Left lung (tissue), 10 donors: ENCODE measurements around the gene ZNG1A. TPM values are rescaled to one million over a fixed set of nuclear protein-coding genes. Genes with fewer than 3 reads are reported as not detected.
"Not testable (repeated sequence)": the region's sequence is repeated elsewhere in the genome, so short reads cannot be mapped to it uniquely, and the experiment has no call there.

Source experiments
- ATAC-seq: fragments of 200-7000 bp; cut with Tn5 transposase; one replicate; pipeline ENCODE4 v1.9.1; 2020; ENCODE audit warnings: moderate library complexity
- DNase-seq, 4 donors: peaks; one replicate each; pipeline ENCODE4 v3.0.0-alpha.2; 2013 to 2020
- H3K27ac ChIP-seq, 2 donors: fragments of 200-600 bp; sonication (generic) in 1 of 2; one replicate each; pipeline versions ENCODE4 v1.5.0 to v1.8.0; 2020 to 2021
- H3K27me3 ChIP-seq, 2 donors: fragments of 200-600 bp; sonication (generic) in 1 of 2; one replicate each; pipeline versions ENCODE4 v1.5.0 to v1.8.0; 2020 to 2021
- H3K36me3 ChIP-seq, 2 donors: fragments of 200-600 bp; sonication (generic) in 1 of 2; one replicate each; pipeline versions ENCODE4 v1.5.0 to v1.8.0; 2020 to 2021
- H3K4me1 ChIP-seq, 2 donors: fragments of 200-600 bp; one replicate each; pipeline ENCODE4 v1.8.0; 2021
- H3K4me3 ChIP-seq, 2 donors: fragments of 200-600 bp; sonication (generic) in 1 of 2; one replicate each; pipeline versions ENCODE4 v1.5.0 to v1.8.0; 2020 to 2021; ENCODE audit warnings: mild to moderate bottlenecking in 1 of 2
- H3K9me3 ChIP-seq, 2 donors: fragments of 200-600 bp; sonication (generic) in 1 of 2; one replicate each; pipeline versions ENCODE4 v1.5.0 to v1.8.0; 2020 to 2021
- CTCF ChIP-seq, 2 donors: fragments of 200-600 bp; sonication (generic) in 1 of 2; IDR thresholded peaks; one replicate each; pipeline versions ENCODE4 v1.5.0 to v1.8.0; 2021; ENCODE audit warnings: antibody characterized with exemption in 2 of 2
- intact Hi-C, 2 donors: fragments of 100-400 bp; cut with DNase I; formaldehyde crosslinking; loops; one replicate each; pipeline versions ENCODE4 v1.11.2 to v1.14.2; 2022
- polyA plus RNA-seq, 6 donors: library from polyadenylated mRNA; unstranded; fragments of 120-200 nt; gene quantifications; one replicate each; pipeline ENCODE4 v1.2.1, GENCODE V29; 2013; ENCODE audit not compliant: insufficient read length in 6 of 6
- total RNA-seq, 2 donors: library from RNA; stranded (reverse); fragmentation: NEBNext Ultra II Directional; extraction: Animal tissue kit (Norgen Biotek cat#: 25700); gene quantifications; one replicate each; pipeline ENCODE4 v1.2.1, GENCODE V29; 2021
- donor health status: DM: no; HTN: yes; CAD: no.
- donor health status: DM: no; HTN: no; CAD: no.

Gene ZNG1A
- total and polyA plus RNA-seq, 8 donors, result 20.3 to 76.4 (median 66.0) TPM

GRCh38 chr9:212297-212696 is 33.4 kb upstream of the ZNG1A start:
- no peak for TF ChIP-seq CTCF (IDR thresholded peaks at IDR 0.05)
- Histone ChIP-seq H3K4me3 (no peak overlapping the region), H3K27ac (peak overlapping the region; percentile 36 to 73), H3K4me1 (peaks cover 0 to 69% of the 10 kb centered on the region in 2 donors), H3K9me3 (no peaks in the 10 kb centered on the region), H3K36me3 (no peaks in the 10 kb centered on the region), H3K27me3 (peaks cover 0 to 23% of the 10 kb centered on the region in 2 donors)
- DNase-seq (no peak), ATAC-seq (no peak)
- intact Hi-C loops, result no loop called here

- DNase-seq (peak in 1 of 4 donors; percentile 31), ATAC-seq (peak; percentile 2)
- no peak overlapping the region for H3K4me3 ChIP-seq
- no peaks in the 10 kb centered on the region for H3K9me3 ChIP-seq
- TF ChIP-seq CTCF (IDR thresholded peaks at IDR 0.05), result no peak
- H3K36me3 ChIP-seq, result no peaks in the 10 kb centered on the region
- intact Hi-C loops, result no loop called here
- H3K27ac ChIP-seq, result peak overlapping the region; percentile 36 to 73
- peaks cover 0 to 23% of the 10 kb centered on the region in 2 donors for H3K27me3 ChIP-seq
- H3K4me1 ChIP-seq, result peaks cover 0 to 62% of the 10 kb centered on the region in 2 donors
Observed at GRCh38 chr9:211557-211956, 32.7 kb upstream of the ZNG1A start.

- Histone ChIP-seq H3K4me1 (peaks cover 0 to 58% of the 10 kb centered on the region in 2 donors), H3K9me3 (no peaks in the 10 kb centered on the region), H3K36me3 (no peaks in the 10 kb centered on the region), H3K27ac (peak overlapping the region; percentile 36 to 73), H3K4me3 (no peak overlapping the region), H3K27me3 (peaks cover 0 to 21% of the 10 kb centered on the region in 2 donors)
- DNase-seq (no peak), ATAC-seq (no peak)
- no peak for TF ChIP-seq CTCF (IDR thresholded peaks at IDR 0.05)
- intact Hi-C loops, result no loop called here
Observed at GRCh38 chr9:211036-211435, 32.2 kb upstream of the ZNG1A start.

GRCh38 chr9:209143-209758 is 30.4 kb upstream of the ZNG1A start:
- Histone ChIP-seq H3K27ac (peak overlapping the region in 1 of 2 donors; percentile 63), H3K4me3 (no peak overlapping the region), H3K36me3 (no peaks in the 10 kb centered on the region), H3K4me1 (peaks cover 0 to 52% of the 10 kb centered on the region in 2 donors), H3K27me3 (peaks cover 0 to 4% of the 10 kb centered on the region in 2 donors), H3K9me3 (no peaks in the 10 kb centered on the region)
- no peak for TF ChIP-seq CTCF (IDR thresholded peaks at IDR 0.05)
- DNase-seq (no peak), ATAC-seq (peak; percentile 37)
- intact Hi-C loops, result no loop called here

- H3K4me3 ChIP-seq, result no peak overlapping the region
- intact Hi-C loops, result no loop called here
- H3K36me3 ChIP-seq, result no peaks in the 10 kb centered on the region
- no peak for TF ChIP-seq CTCF (IDR thresholded peaks at IDR 0.05)
- DNase-seq, result no peak
- H3K9me3 ChIP-seq, result no peaks in the 10 kb centered on the region
- no peak for ATAC-seq
- peaks cover 0 to 25% of the 10 kb centered on the region in 2 donors for H3K4me1 ChIP-seq
- no peaks in the 10 kb centered on the region for H3K27me3 ChIP-seq
- no peak overlapping the region for H3K27ac ChIP-seq
Observed at GRCh38 chr9:206481-206880, 27.6 kb upstream of the ZNG1A start.

- H3K27me3 ChIP-seq, intact Hi-C loops, H3K4me3 ChIP-seq, H3K4me1 ChIP-seq, DNase-seq, H3K9me3 ChIP-seq, H3K36me3 ChIP-seq, ATAC-seq, H3K27ac ChIP-seq: not testable (repeated sequence)
Observed at GRCh38 chr9:199601-200000, 20.7 kb upstream of the ZNG1A start.

GRCh38 chr9:178140-178825 is 573 bp downstream of the ZNG1A start:
- Histone ChIP-seq H3K4me3 (peak overlapping the region in 1 of 2 donors; percentile 40), H3K27ac (peak overlapping the region in 1 of 2 donors; percentile 45)
- ATAC-seq, intact Hi-C loops, H3K27me3 ChIP-seq, H3K9me3 ChIP-seq, DNase-seq, H3K36me3 ChIP-seq, H3K4me1 ChIP-seq: not testable (repeated sequence)

GRCh38 chr9:169757-170156 is 9.1 kb downstream of the ZNG1A start:
- H3K4me3 ChIP-seq, DNase-seq, H3K36me3 ChIP-seq, intact Hi-C loops, H3K27ac ChIP-seq, H3K27me3 ChIP-seq, H3K4me1 ChIP-seq, H3K9me3 ChIP-seq, ATAC-seq: not testable (repeated sequence)
